HepG2 (cell line): ENCODE data around the gene PEPD. TPM values are rescaled to one million over a fixed set of nuclear protein-coding genes. Genes with fewer than 3 reads are reported as not detected.

Experiments
- ATAC-seq: fragments of 200-7000 bp; cut with Tn5 transposase; 3 replicates; pipeline ENCODE4 v1.9.1; 2020; ENCODE audit warnings: mild to moderate bottlenecking, moderate library complexity
- BruUV-seq: library from RNA; stranded (reverse); fragments of 400-500 nt; replicated peaks from 2 replicates; lab custom pipeline; 2021; lab: Mats Ljungman, UMichigan
- CTCF ChIA-PET: fragments of 300-600 bp; formaldehyde crosslinking; extraction: SDS; loops from one replicate; lab custom pipeline; 2021; ENCODE audit warnings: low total read pairs, inconsistent platforms, low intra/inter-chr PET ratio; lab: Yijun Ruan, JAX
- POLR2A ChIA-PET: fragments of 350-600 bp; sonication (Branson Sonifier 250); formaldehyde crosslinking; loops from one replicate; lab custom pipeline; 2020; ENCODE audit warnings: antibody characterized with exemption, inconsistent platforms; lab: Yijun Ruan, JAX
- DNase-seq: peaks from one replicate; pipeline ENCODE4 v3.0.0-alpha.2; 2015; ENCODE audit warnings: low spot score
- FAIRE-seq: peaks from 3 replicates; lab custom pipeline; 2011; peaks lifted over from hg19 to GRCh38; lab: Jason Lieb, UNC
- H2AFZ ChIP-seq: one replicate; pipeline ENCODE4 v1.6.1; 2011; ENCODE audit warnings: low read length, inconsistent platforms
- H3K27ac ChIP-seq: fragments of 300-600 bp; 3 replicates; pipeline ENCODE4 v1.8.0; 2011; ENCODE audit warnings: mixed run types, mild to moderate bottlenecking, mixed read lengths, low read length, inconsistent platforms; ENCODE audit not compliant: insufficient read depth; ENCODE audit errors: extremely low read length
- H3K27me3 ChIP-seq, 2 experiments: fragments of 200-600 bp in 1 of 2; 2 replicates in 1 of 2; 3 replicates in 1 of 2; pipeline versions ENCODE4 v1.6.0 to v1.8.0; 2011; ENCODE audit warnings: low read length in 2 of 2, mild to moderate bottlenecking in 2 of 2, moderate library complexity in 2 of 2, inconsistent platforms in 1 of 2; ENCODE audit not compliant: insufficient read depth in 2 of 2, control insufficient read depth in 1 of 2
- H3K36me3 ChIP-seq, 2 experiments: fragments of 200-600 bp in 1 of 2; replicated peaks in 1 of 2; 2 replicates in 1 of 2; 3 replicates in 1 of 2; pipeline versions ENCODE4 v1.5.1 to v1.8.0; 2011; ENCODE audit warnings: low read length in 2 of 2, inconsistent platforms in 1 of 2; ENCODE audit not compliant: insufficient read depth in 2 of 2, control insufficient read depth in 1 of 2
- H3K4me1 ChIP-seq: 2 replicates; pipeline ENCODE4 v1.5.1; 2012; ENCODE audit warnings: low read length, inconsistent platforms; ENCODE audit not compliant: insufficient read depth
- H3K4me2 ChIP-seq: 2 replicates; pipeline ENCODE4 v1.6.0; 2011; ENCODE audit warnings: low read depth, low read length, inconsistent platforms
- H3K4me3 ChIP-seq, 3 experiments: fragments of 200-600 bp in 1 of 3; sonication (generic), shearing (Covaris generic) in 1 of 3; replicated peaks in 1 of 3; 2 replicates each; pipeline ENCODE4 v1.5.1; 2011 to 2016; ENCODE audit warnings: low read length in 3 of 3, inconsistent platforms in 2 of 3, low read depth in 2 of 3, mild to moderate bottlenecking in 2 of 3, control low read depth in 1 of 3, mixed read lengths in 1 of 3; ENCODE audit not compliant: insufficient read depth in 1 of 3
- H3K79me2 ChIP-seq: one replicate; pipeline ENCODE4 v1.6.1; 2011; ENCODE audit warnings: low read length, inconsistent platforms; ENCODE audit not compliant: insufficient read depth
- H3K9ac ChIP-seq: 2 replicates; pipeline ENCODE4 v1.6.0; 2011; ENCODE audit warnings: mild to moderate bottlenecking, low read depth, low read length, inconsistent platforms; ENCODE audit not compliant: insufficient read depth
- H3K9me3 ChIP-seq: 2 replicates; pipeline ENCODE4 v1.5.1; 2012; ENCODE audit warnings: mild to moderate bottlenecking, low read length
- H4K20me1 ChIP-seq: 2 replicates; pipeline ENCODE4 v1.6.0; 2011; ENCODE audit warnings: inconsistent platforms, mild to moderate bottlenecking, low read length, moderate library complexity; ENCODE audit not compliant: insufficient read depth
- HNRNPLL ChIP-seq: fragments of 200-400 bp; formaldehyde crosslinking; IDR thresholded peaks from 2 replicates; pipeline ENCODE4 v1.6.1; 2017; ENCODE audit warnings: mild to moderate bottlenecking, low read depth, low read length; ENCODE audit not compliant: poor library complexity, severe bottlenecking
- MTERF4 ChIP-seq: sonication (generic); formaldehyde crosslinking; IDR thresholded peaks from 2 replicates; pipeline ENCODE4 v1.8.0; 2023; ENCODE audit warnings: mild to moderate bottlenecking, missing genetic modification reagents
- NFKBIZ ChIP-seq: IDR thresholded peaks from 2 replicates; pipeline ENCODE4 v1.6.1; 2018; ENCODE audit warnings: missing genetic modification reagents, missing compliant biosample characterization
- PRMT3 ChIP-seq: sonication (generic); formaldehyde crosslinking; IDR thresholded peaks from 2 replicates; pipeline ENCODE4 v1.8.1; 2022; ENCODE audit warnings: low read depth, mild to moderate bottlenecking, moderate library complexity, missing genetic modification reagents, borderline replicate concordance
- REST ChIP-seq, 2 experiments: IDR thresholded peaks; 2 replicates each; pipeline ENCODE4 v1.6.1; 2011 to 2012; ENCODE audit warnings: low read length in 2 of 2, borderline replicate concordance in 1 of 2, low read depth in 1 of 2, mild to moderate bottlenecking in 1 of 2, moderate library complexity in 1 of 2
- REXO4 ChIP-seq: sonication (generic); formaldehyde crosslinking; IDR thresholded peaks from 2 replicates; pipeline ENCODE4 v1.8.0; 2022; ENCODE audit warnings: missing genetic modification reagents, mild to moderate bottlenecking, borderline replicate concordance
- TERF1 ChIP-seq: sonication (generic); formaldehyde crosslinking; IDR thresholded peaks from 2 replicates; pipeline ENCODE4 v1.8.0; 2022; ENCODE audit warnings: mild to moderate bottlenecking, missing genetic modification reagents, moderate library complexity
- ZNF580 ChIP-seq: IDR thresholded peaks from 2 replicates; pipeline ENCODE4 v1.6.1; 2016; ENCODE audit warnings: low read depth, borderline replicate concordance
- ZNF782 ChIP-seq: sonication (generic); formaldehyde crosslinking; IDR thresholded peaks from 2 replicates; pipeline ENCODE4 v1.4.0; 2020; ENCODE audit warnings: missing genetic modification reagents, mild to moderate bottlenecking, borderline replicate concordance
- WGBS: methylation state at CpG from one replicate; pipeline ENCODE4 v1.1.6; 2017; ENCODE audit warnings: low lambda C conversion rate; 5-methylcytosine and 5-hydroxymethylcytosine counted together
- in situ Hi-C: cut with HindIII; loops from 2 replicates; pipeline ENCODE4 v1.10.0; 2017; ENCODE audit warnings: low pct_unique_long_range_greater_than_20kb; ENCODE audit not compliant: extremely low pct_ligation_motif_present
- intact Hi-C: fragments of 100-400 bp; cut with micrococcal nuclease; formaldehyde crosslinking; loops from one replicate; pipeline ENCODE4 v1.10.0; 2022; ENCODE audit not compliant: unreplicated experiment
- polyA plus RNA-seq, 8 experiments: library from polyadenylated mRNA; depleted of rRNA in 3 of 8; stranded (reverse) in 7 of 8; unstranded in 1 of 8; fragments of >200 nt; fragmentation: Illumina TruSeq in 4 of 8; extraction: Trizol in 4 of 8; gene quantifications; 2 replicates each; pipeline versions ENCODE4 v1.2.1 to v1.2.3, GENCODE V29; 2011 to 2016; ENCODE audit warnings: low read depth in 4 of 8, missing spikeins in 1 of 8, mixed read lengths in 1 of 8; ENCODE audit not compliant: insufficient read depth in 1 of 8
- total RNA-seq, 5 experiments: library from RNA; depleted of rRNA; stranded (reverse); fragments of >200 nt; fragmentation: Illumina TruSeq; extraction: Trizol; gene quantifications; 2 replicates each; pipeline ENCODE4 v1.2.3, GENCODE V29; 2016; ENCODE audit warnings: low read depth in 1 of 5
- TF ChIP-seq, protein P1 (sequence below): IDR thresholded peaks from 2 replicates; pipeline ENCODE4 v1.6.1; 2016; ENCODE audit warnings: missing compliant biosample characterization, missing genetic modification reagents, borderline replicate concordance
- TF ChIP-seq, protein P2 (sequence below): sonication (generic); formaldehyde crosslinking; IDR thresholded peaks from 2 replicates; pipeline ENCODE4; 2020; ENCODE audit warnings: missing genetic modification reagents, mild to moderate bottlenecking, borderline replicate concordance
- TF ChIP-seq, protein P3 (sequence below): sonication (generic); formaldehyde crosslinking; IDR thresholded peaks from 2 replicates; pipeline ENCODE4 v1.8.1; 2023; ENCODE audit warnings: mild to moderate bottlenecking, inconsistent platforms, moderate library complexity, missing genetic modification reagents, borderline replicate concordance

PEPD gene
- total and polyA plus RNA-seq, 2 of the 13 experiments (the other 11 are each of a cell fraction or from before 2014, with no cell fraction given), result 60.7 to 75.1 TPM

DNA sequence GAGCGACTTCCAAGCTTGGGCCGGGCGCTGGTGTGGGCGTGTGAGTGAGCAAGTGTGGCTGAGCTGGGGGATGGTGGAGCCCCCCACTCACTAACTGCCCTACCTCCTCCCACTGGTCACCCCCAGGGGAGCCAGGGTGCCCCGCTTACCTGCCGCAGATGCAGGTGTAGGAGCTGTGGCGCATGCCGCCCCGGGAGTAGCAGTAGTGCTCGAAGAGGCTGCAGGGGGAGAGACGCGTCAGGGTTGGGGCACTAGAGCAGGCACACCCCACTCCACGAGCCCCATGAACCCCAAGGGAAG, 108.2 kb downstream of the PEPD start:
- Histone ChIP-seq H3K4me2 (no peak overlapping the region), H3K79me2 (no peaks in the 10 kb centered on the region), H3K36me3 (peaks cover 0 to 11% of the 10 kb centered on the region in 2 experiments; a peak in 1 of 5 replicates), H3K9me3 (no peaks in the 10 kb centered on the region), H4K20me1 (no peaks in the 10 kb centered on the region), H3K27ac (no peak overlapping the region), H3K9ac (no peak overlapping the region), H3K4me3 (no peak overlapping the region), H3K27me3 (no peaks in the 10 kb centered on the region), H2AFZ (no peak overlapping the region), H3K4me1 (no peaks in the 10 kb centered on the region)
- CTCF ChIA-PET, result no interaction called here
- no TSS peak for BruUV-seq
- FAIRE-seq, result no peak
- intact Hi-C loops, result no loop called here
- POLR2A ChIA-PET, result no interaction called here
- in situ Hi-C loops, result no loop called here
- no peak for DNase-seq
- ATAC-seq, result no peak
- WGBS, result 100% methylated on average over 4 of the region's 13 CpGs
- no peak for TF ChIP-seq REXO4 (CRISPR knock-in tag)
- TF ChIP-seq TERF1 (CRISPR knock-in tag), result no peak
- TF ChIP-seq, protein P1, sequence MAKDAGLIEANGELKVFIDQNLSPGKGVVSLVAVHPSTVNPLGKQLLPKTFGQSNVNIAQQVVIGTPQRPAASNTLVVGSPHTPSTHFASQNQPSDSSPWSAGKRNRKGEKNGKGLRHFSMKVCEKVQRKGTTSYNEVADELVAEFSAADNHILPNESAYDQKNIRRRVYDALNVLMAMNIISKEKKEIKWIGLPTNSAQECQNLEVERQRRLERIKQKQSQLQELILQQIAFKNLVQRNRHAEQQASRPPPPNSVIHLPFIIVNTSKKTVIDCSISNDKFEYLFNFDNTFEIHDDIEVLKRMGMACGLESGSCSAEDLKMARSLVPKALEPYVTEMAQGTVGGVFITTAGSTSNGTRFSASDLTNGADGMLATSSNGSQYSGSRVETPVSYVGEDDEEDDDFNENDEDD, result no peak
- no peak for TF ChIP-seq PRMT3
- TF ChIP-seq, protein P2, sequence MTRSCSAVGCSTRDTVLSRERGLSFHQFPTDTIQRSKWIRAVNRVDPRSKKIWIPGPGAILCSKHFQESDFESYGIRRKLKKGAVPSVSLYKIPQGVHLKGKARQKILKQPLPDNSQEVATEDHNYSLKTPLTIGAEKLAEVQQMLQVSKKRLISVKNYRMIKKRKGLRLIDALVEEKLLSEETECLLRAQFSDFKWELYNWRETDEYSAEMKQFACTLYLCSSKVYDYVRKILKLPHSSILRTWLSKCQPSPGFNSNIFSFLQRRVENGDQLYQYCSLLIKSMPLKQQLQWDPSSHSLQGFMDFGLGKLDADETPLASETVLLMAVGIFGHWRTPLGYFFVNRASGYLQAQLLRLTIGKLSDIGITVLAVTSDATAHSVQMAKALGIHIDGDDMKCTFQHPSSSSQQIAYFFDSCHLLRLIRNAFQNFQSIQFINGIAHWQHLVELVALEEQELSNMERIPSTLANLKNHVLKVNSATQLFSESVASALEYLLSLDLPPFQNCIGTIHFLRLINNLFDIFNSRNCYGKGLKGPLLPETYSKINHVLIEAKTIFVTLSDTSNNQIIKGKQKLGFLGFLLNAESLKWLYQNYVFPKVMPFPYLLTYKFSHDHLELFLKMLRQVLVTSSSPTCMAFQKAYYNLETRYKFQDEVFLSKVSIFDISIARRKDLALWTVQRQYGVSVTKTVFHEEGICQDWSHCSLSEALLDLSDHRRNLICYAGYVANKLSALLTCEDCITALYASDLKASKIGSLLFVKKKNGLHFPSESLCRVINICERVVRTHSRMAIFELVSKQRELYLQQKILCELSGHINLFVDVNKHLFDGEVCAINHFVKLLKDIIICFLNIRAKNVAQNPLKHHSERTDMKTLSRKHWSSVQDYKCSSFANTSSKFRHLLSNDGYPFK (CRISPR knock-in tag), result no peak
- TF ChIP-seq, protein P3, sequence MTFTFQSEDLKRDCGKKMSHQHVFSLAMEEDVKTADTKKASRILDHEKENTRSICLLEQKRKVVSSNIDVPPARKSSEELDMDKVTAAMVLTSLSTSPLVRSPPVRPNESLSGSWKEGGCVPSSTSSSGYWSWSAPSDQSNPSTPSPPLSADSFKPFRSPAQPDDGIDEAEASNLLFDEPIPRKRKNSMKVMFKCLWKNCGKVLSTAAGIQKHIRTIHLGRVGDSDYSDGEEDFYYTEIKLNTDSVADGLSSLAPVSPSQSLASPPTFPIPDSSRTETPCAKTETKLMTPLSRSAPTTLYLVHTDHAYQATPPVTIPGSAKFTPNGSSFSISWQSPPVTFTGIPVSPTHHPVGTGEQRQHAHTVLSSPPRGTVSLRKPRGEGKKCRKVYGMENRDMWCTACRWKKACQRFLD, result no peak
- TF ChIP-seq NFKBIZ (CRISPR knock-in tag), result no peak
- TF ChIP-seq ZNF782 (CRISPR knock-in tag), result no peak
- no peak for TF ChIP-seq REST (IDR thresholded peaks at IDR 0.05; ENCODE audit: borderline replicate concordance in 1 of 2, low read depth in 1 of 2, low read length in 2 of 2)
- no peak for TF ChIP-seq ZNF580 (CRISPR knock-in tag)
- TF ChIP-seq HNRNPLL, result no peak
- TF ChIP-seq MTERF4, result no peak
